ENCODE measurements around the gene TTC29. TPM values are rescaled to one million over a fixed set of nuclear protein-coding genes. Genes with fewer than 3 reads are reported as not detected.
"Not testable (repeated sequence)": the region's sequence is repeated elsewhere in the genome, so short reads cannot be mapped to it uniquely, and the experiment has no call there.

TTC29 gene
- total RNA-seq, 1 donor from 2014 or later: 4.5 TPM

GRCh38 chr4:146833530-146833929 lies 112.1 kb downstream of the TTC29 start:
- DNase-seq (no peak), ATAC-seq (no peak)
- H3K9me3 ChIP-seq: no peaks in the 10 kb centered on the region
- H3K27me3 ChIP-seq (ENCODE audit: low read depth): no peaks in the 10 kb centered on the region
- no peak for TF ChIP-seq CTCF (IDR thresholded peaks at IDR 0.05)
- intact Hi-C loops (cut with DNase I): no loop called here
- H3K36me3 ChIP-seq: no peaks in the 10 kb centered on the region
- H3K4me1 ChIP-seq: no peaks in the 10 kb centered on the region
- H3K27ac ChIP-seq: no peak overlapping the region
- no peak overlapping the region for H3K4me3 ChIP-seq

- H3K27me3 ChIP-seq (ENCODE audit: low read depth); H3K4me1 ChIP-seq; ATAC-seq; H3K9me3 ChIP-seq; H3K36me3 ChIP-seq; H3K4me3 ChIP-seq; H3K27ac ChIP-seq; intact Hi-C loops (cut with DNase I); DNase-seq: not testable (repeated sequence)
Measured at GRCh38 chr4:146822980-146823379, 122.7 kb downstream of the TTC29 start.

- intact Hi-C loops (cut with DNase I): no loop called here
- ATAC-seq (peak; percentile 70 to 91), DNase-seq (no peak)
- Histone ChIP-seq H3K4me3 (no peak overlapping the region), H3K27me3 (ENCODE audit: low read depth) (no peaks in the 10 kb centered on the region), H3K27ac (no peak overlapping the region), H3K4me1 (no peaks in the 10 kb centered on the region), H3K36me3 (no peaks in the 10 kb centered on the region), H3K9me3 (no peaks in the 10 kb centered on the region)
- no peak for TF ChIP-seq CTCF (IDR thresholded peaks at IDR 0.05)
Measured at GRCh38 chr4:146814750-146815149, 130.9 kb downstream of the TTC29 start.

- Histone ChIP-seq H3K4me3 (no peak overlapping the region), H3K9me3 (no peaks in the 10 kb centered on the region), H3K27ac (no peak overlapping the region), H3K27me3 (ENCODE audit: low read depth) (no peaks in the 10 kb centered on the region), H3K36me3 (no peaks in the 10 kb centered on the region), H3K4me1 (peaks cover 3% of the 10 kb centered on the region)
- DNase-seq (no peak), ATAC-seq (no peak)
- intact Hi-C loops (cut with DNase I): no loop called here
- TF ChIP-seq CTCF (IDR thresholded peaks at IDR 0.05): no peak
Measured at GRCh38 chr4:146795711-146796110, 150.0 kb downstream of the TTC29 start.

- DNase-seq: no peak
- Histone ChIP-seq H3K4me3 (no peak overlapping the region), H3K4me1 (peaks cover 3% of the 10 kb centered on the region), H3K9me3 (no peaks in the 10 kb centered on the region), H3K27ac (no peak overlapping the region), H3K27me3 (ENCODE audit: low read depth) (no peaks in the 10 kb centered on the region), H3K36me3 (no peaks in the 10 kb centered on the region)
- no peak for TF ChIP-seq CTCF (IDR thresholded peaks at IDR 0.05)
- intact Hi-C loops (cut with DNase I): no loop called here
- no peak for ATAC-seq
Measured at GRCh38 chr4:146793727-146794126, 151.9 kb downstream of the TTC29 start.

GRCh38 chr4:146791439-146791838 lies 154.2 kb downstream of the TTC29 start:
- TF ChIP-seq CTCF (IDR thresholded peaks at IDR 0.05): no peak
- H3K36me3 ChIP-seq: no peaks in the 10 kb centered on the region
- intact Hi-C loops (cut with DNase I): no loop called here
- peak; percentile 52 to 54 for ATAC-seq
- H3K4me1 ChIP-seq: peaks cover 3% of the 10 kb centered on the region
- no peak for DNase-seq
- H3K27me3 ChIP-seq (ENCODE audit: low read depth): no peaks in the 10 kb centered on the region
- no peak overlapping the region for H3K4me3 ChIP-seq
- no peaks in the 10 kb centered on the region for H3K9me3 ChIP-seq
- H3K27ac ChIP-seq: no peak overlapping the region
